HG02970 (cell line): ENCODE measurements around the gene RXRA.
"Not testable (repeated sequence)": the region's sequence is repeated elsewhere in the genome, so short reads cannot be mapped to it uniquely, and the experiment has no call there.

Source experiments
- ATAC-seq: cut with Tn5 transposase; IDR thresholded peaks from one replicate; pipeline ENCODE4 v1.9.1; 2021; ENCODE audit warnings: mild to moderate bottlenecking, moderate library complexity, moderate number of reproducible peaks; ENCODE audit not compliant: unreplicated experiment, low FRiP score

Gene RXRA

DNA sequence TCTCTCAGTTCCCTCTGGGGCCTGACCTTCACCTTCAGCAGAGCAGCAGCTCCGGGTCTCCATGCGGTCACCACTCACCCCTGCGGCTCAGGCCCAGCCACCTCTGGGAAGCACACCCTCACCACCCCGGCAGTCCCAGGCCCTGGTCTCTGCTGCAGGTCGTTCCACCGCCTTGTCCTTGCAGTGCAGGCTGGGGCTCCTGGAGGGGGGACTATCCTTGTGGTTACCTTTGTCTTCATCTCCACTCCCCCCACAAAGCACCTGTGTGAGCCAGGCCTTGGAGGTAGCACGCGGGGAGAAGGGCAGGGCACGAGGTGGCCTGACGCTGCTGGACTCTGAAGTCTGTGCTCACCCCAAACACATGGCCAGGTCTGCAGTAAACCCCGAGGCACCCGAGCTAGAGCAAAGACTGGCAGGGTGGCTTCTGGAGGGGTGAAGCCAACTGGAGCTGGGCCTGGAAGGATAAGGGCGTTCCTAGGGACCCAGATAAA lies 33.2 kb upstream of the RXRA start:
- no peak for ATAC-seq

GRCh38 chr9:134293611-134294152 lies 32.6 kb upstream of the RXRA start:
- no peak for ATAC-seq

- ATAC-seq: no peak
Observed at GRCh38 chr9:134294153-134295071, 31.8 kb upstream of the RXRA start.

GRCh38 chr9:134295101-134295745 lies 31.0 kb upstream of the RXRA start:
- no peak for ATAC-seq

DNA sequence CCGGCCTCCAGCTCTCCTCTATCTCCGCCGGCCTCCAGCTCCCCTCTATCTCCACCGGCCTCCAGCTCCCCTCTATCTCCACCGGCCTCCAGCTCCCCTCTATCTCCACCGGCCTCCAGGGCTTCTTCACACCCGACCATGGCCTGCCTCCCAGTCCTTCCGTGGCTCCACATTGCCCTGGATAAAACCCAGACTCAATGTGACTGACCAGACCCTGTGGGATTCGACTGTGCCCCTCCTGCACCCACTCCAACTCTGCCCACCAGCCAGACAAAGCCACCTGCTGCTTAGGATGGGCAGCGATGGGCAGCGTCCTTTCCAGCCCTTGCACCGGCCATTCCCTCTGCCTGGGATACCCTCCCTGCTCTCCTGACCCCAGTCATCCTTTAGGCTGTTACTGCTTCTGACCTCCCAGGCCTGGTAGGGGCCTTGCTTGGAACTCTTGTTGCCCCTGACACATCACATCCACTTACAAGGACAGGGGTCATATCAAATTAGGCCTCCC lies 30.5 kb upstream of the RXRA start:
- ATAC-seq: no peak

GRCh38 chr9:134296301-134297082 lies 29.8 kb upstream of the RXRA start:
- ATAC-seq: no peak

GRCh38 chr9:134297083-134297410 lies 29.2 kb upstream of the RXRA start:
- no peak for ATAC-seq

DNA sequence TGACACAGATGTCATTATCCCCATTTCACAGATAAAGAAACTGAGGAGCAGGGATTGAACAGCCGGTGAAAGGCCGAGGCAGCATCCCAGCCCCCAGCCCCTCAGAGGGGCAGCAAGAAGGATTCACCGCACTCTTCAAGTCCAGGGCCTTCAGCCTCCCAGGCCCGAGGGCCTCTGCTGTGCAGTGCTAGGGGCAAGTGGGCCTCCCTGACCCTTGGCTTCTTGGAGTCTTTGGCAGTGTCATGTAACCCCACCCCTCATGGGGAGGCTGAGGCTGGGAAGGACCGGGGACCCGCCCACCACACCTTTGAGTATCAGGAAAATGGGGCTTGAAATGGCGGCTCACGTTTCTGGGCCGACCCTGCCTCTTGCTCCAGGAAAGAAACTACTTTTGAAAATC lies 28.7 kb upstream of the RXRA start:
- no peak for ATAC-seq

- no peak for ATAC-seq
Observed at GRCh38 chr9:134298000-134298399, 28.3 kb upstream of the RXRA start.

DNA sequence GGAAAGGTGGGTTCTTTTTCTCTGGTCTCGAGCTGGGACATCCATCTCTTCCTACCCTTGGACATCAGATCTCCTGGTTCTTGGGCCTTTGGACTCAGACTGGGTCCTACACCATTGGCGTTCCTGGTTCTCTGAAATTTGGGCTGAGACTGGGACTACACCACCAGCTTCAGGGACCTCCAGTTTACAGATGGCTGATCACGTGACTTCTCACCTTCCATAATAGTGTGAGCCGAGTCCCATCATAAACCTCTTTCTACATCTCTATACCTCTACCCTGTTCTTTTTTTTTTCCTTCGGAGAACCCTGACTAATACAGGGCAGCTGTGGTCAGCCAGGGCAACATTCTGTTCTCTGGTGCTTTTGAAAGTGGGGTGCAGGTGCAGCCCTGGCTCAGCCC lies 27.2 kb upstream of the RXRA start:
- ATAC-seq: no peak

DNA sequence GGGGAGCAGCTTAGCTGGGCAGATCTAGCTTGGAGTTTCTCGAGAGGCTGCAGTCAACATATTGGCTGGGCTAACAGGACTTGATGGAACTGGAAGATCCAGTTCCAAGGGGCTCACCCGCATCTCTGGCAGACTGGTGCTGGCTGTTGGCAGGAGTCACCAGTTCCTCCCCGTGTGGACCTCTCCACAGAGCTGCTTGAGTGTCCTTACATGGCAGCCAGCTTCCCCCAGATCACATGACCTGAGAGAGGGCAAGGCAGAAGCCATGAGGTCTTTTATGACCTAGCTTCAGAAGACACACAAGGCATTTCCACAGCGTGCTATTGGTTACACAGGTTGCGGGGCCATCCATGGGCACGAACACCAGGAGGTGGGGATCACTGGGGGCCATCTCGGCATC lies 26.4 kb upstream of the RXRA start:
- no peak for ATAC-seq

- no peak for ATAC-seq
Observed at GRCh38 chr9:134301387-134302129, 24.7 kb upstream of the RXRA start.

- ATAC-seq: no peak
Observed at GRCh38 chr9:134302130-134302817, 24.0 kb upstream of the RXRA start.

GRCh38 chr9:134303601-134304000 lies 22.7 kb upstream of the RXRA start:
- ATAC-seq: no peak

DNA sequence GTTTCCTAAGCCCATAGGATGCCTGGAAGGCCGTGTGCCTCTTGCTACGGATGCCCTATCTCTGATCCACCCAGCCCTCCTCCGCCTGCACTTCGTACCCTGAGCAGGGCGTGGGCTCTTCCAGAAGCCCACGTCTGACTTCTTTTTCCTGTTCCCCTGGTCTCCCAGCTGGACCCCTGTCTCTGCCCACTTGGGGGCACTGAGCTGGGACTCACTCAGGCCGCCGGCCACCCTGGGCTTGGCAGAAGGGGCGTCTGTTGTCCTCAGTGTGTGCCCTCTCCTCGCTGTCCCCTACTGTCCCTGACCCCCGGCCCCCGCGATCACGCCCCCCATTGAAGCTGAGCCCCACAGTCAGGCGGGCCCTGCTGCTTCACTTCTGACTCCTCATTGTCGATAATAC lies 22.0 kb upstream of the RXRA start:
- ATAC-seq: no peak

DNA sequence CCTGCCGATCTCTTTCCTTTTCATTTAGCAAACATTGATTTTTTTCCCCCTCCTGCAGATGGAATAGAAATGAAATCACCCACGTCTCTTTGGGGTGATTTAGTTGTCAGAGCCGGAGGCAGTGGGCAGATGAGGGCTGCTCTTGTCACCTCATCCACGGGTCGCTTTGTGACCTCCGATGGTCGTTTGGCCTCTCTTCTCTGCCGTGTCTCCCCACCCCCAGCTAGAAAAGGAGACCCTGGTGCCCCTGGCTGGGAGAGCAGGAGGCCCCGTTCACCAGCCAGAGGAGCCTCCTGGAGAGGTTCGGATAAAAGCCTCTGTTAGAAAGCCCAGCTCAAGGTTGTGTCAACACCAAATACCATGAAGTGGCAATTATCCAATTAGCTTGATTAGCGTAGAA lies 21.6 kb upstream of the RXRA start:
- no peak for ATAC-seq

- ATAC-seq: no peak
Observed at GRCh38 chr9:134305533-134305932, 20.7 kb upstream of the RXRA start.

- not testable (repeated sequence) for ATAC-seq
Observed at GRCh38 chr9:134306042-134306441, 20.2 kb upstream of the RXRA start.
